ENCODE measurements around the gene BAHCC1. TPM values are rescaled to one million over a fixed set of nuclear protein-coding genes. Genes with fewer than 3 reads are reported as not detected.

Gene BAHCC1
- total and polyA plus RNA-seq, 9 of the 15 experiments (the other 6 are each of a cell fraction or from before 2014, with no cell fraction given), result 0.14 to 26.9 (median 5.0) TPM

- TF ChIP-seq, protein P1, sequence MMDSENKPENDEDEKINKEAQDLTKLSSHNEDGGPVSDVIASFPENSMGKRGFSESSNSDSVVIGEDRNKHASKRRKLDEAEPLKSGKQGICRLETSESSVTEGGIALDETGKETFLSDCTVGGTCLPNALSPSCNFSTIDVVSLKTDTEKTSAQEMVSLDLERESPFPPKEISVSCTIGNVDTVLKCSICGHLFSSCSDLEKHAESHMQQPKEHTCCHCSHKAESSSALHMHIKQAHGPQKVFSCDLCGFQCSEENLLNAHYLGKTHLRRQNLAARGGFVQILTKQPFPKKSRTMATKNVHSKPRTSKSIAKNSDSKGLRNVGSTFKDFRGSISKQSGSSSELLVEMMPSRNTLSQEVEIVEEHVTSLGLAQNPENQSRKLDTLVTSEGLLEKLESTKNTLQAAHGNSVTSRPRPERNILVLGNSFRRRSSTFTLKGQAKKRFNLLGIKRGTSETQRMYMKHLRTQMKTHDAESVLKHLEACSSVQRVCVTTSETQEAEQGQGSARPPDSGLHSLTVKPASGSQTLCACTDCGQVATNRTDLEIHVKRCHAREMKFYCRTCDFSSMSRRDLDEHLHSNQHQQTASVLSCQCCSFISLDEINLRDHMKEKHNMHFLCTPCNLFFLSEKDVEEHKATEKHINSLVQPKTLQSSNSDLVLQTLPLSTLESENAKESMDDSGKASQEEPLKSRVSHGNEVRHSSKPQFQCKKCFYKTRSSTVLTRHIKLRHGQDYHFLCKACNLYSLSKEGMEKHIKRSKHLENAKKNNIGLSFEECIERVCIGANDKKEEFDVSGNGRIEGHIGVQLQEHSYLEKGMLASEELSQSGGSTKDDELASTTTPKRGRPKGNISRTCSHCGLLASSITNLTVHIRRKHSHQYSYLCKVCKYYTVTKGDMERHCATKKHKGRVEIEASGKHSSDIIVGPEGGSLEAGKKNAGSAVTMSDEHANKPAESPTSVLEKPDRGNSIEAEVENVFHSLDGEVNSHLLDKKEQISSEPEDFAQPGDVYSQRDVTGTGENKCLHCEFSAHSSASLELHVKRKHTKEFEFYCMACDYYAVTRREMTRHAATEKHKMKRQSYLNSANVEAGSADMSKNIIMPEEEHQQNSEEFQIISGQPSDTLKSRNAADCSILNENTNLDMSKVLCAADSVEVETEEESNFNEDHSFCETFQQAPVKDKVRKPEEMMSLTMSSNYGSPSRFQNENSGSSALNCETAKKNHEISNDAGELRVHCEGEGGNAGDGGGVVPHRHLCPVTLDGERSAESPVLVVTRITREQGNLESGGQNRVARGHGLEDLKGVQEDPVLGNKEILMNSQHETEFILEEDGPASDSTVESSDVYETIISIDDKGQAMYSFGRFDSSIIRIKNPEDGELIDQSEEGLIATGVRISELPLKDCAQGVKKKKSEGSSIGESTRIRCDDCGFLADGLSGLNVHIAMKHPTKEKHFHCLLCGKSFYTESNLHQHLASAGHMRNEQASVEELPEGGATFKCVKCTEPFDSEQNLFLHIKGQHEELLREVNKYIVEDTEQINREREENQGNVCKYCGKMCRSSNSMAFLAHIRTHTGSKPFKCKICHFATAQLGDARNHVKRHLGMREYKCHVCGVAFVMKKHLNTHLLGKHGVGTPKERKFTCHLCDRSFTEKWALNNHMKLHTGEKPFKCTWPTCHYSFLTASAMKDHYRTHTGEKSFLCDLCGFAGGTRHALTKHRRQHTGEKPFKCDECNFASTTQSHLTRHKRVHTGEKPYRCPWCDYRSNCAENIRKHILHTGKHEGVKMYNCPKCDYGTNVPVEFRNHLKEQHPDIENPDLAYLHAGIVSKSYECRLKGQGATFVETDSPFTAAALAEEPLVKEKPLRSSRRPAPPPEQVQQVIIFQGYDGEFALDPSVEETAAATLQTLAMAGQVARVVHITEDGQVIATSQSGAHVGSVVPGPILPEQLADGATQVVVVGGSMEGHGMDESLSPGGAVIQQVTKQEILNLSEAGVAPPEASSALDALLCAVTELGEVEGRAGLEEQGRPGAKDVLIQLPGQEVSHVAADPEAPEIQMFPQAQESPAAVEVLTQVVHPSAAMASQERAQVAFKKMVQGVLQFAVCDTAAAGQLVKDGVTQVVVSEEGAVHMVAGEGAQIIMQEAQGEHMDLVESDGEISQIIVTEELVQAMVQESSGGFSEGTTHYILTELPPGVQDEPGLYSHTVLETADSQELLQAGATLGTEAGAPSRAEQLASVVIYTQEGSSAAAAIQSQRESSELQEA (IDR thresholded peaks at IDR 0.05; ENCODE audit: low read depth), result no peak
- no peak for TF ChIP-seq LEF1 (IDR thresholded peaks at IDR 0.05)
- TF ChIP-seq JUND (IDR thresholded peaks at IDR 0.05; ENCODE audit: borderline replicate concordance, low read depth, low read length), result no peak
- no peak for TF ChIP-seq JUND (tag; IDR thresholded peaks at IDR 0.05; ENCODE audit: borderline replicate concordance, low read depth, low read length)
- TF ChIP-seq TCF7L2 (IDR thresholded peaks at IDR 0.05; ENCODE audit: low read depth, low read length), result no peak
- no peak for TF ChIP-seq NCOR1 (IDR thresholded peaks at IDR 0.05)
- no peak for TF ChIP-seq CBX2 (IDR thresholded peaks at IDR 0.05; ENCODE audit: insufficient read depth, low read length, poor library complexity, severe bottlenecking)
- TF ChIP-seq ZBTB7A (IDR thresholded peaks at IDR 0.05; ENCODE audit: borderline replicate concordance, control insufficient read depth, low read depth, low read length), result no peak
- TF ChIP-seq CTBP1 (IDR thresholded peaks at IDR 0.05; ENCODE audit: borderline replicate concordance), result no peak; the same call in 1 of the 2 replicates
- TF ChIP-seq SUPT5H (IDR thresholded peaks at IDR 0.05), result 0 out of 2 replicates have a peak, but pooled peaks have one; percentile 55
- TF ChIP-seq, protein P2, sequence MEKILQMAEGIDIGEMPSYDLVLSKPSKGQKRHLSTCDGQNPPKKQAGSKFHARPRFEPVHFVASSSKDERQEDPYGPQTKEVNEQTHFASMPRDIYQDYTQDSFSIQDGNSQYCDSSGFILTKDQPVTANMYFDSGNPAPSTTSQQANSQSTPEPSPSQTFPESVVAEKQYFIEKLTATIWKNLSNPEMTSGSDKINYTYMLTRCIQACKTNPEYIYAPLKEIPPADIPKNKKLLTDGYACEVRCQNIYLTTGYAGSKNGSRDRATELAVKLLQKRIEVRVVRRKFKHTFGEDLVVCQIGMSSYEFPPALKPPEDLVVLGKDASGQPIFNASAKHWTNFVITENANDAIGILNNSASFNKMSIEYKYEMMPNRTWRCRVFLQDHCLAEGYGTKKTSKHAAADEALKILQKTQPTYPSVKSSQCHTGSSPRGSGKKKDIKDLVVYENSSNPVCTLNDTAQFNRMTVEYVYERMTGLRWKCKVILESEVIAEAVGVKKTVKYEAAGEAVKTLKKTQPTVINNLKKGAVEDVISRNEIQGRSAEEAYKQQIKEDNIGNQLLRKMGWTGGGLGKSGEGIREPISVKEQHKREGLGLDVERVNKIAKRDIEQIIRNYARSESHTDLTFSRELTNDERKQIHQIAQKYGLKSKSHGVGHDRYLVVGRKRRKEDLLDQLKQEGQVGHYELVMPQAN (IDR thresholded peaks at IDR 0.05; ENCODE audit: borderline replicate concordance), result peak; percentile 97; the same call in 1 of the 2 replicates
- TF ChIP-seq MAZ (CRISPR knock-in tag; conservative IDR thresholded peaks at IDR 0.05 in 1 of 2, IDR thresholded peaks at IDR 0.05 in 1 of 2), result peak; percentile 44 to 70; a peak in 3 of 4 replicates
- TF ChIP-seq ESRRB (CRISPR knock-in tag; IDR thresholded peaks at IDR 0.05; ENCODE audit: borderline replicate concordance), result no peak
- no peak for TF ChIP-seq NCOA2 (IDR thresholded peaks at IDR 0.05; ENCODE audit: partially characterized antibody in 2 of 2)
- no peak for TF ChIP-seq ZNF699 (CRISPR knock-in tag; IDR thresholded peaks at IDR 0.05; ENCODE audit: insufficient replicate concordance)
Measured at GRCh38 chr17:81471818-81472456, 76.7 kb downstream of the BAHCC1 start (continued).
